Measurements from ENCODE around the gene RARB. TPM values are rescaled to one million over a fixed set of nuclear protein-coding genes. Genes with fewer than 3 reads are reported as not detected.

Gene RARB
- total RNA-seq, 1 experiment from 2014 or later: not detected

DNA sequence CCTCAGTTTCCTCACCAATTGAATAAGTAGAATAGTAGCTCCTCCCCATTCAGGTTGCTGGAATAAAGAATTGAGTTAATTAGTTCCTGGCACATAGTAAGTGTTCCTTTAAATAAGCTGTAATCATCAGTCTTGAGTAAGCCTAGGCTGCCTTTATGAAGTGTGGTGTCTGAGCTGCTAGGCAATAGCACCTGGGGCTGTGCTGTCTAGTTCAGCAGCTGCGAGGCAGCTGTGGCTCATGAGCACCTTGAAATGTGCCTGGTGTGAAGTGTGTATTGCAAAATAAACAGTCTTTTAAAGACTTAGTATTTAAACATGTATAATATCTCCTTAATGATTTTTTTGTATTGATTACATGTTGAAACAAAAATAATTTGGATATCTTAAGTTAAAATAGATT is 159.0 kb downstream of the RARB start:
- Histone ChIP-seq H3K9me2 (replicated peaks; ENCODE audit: low read length) (no peaks in the 10 kb centered on the region), H3K4me1 (ENCODE audit: insufficient read depth, low read length) (peaks cover 8% of the 10 kb centered on the region), H3K36me3 (ENCODE audit: low read depth, low read length) (no peaks in the 10 kb centered on the region), H3K79me2 (ENCODE audit: low read length) (no peaks in the 10 kb centered on the region), H3K9me3 (ENCODE audit: low read length) (no peaks in the 10 kb centered on the region), H3K27ac (ENCODE audit: low read length) (no peak overlapping the region), H3K27me3 (ENCODE audit: low read length) (no peaks in the 10 kb centered on the region), H3K9ac (ENCODE audit: low read length) (no peak overlapping the region), H3K4me3 (ENCODE audit: low read length) (no peak overlapping the region), H3K4me2 (ENCODE audit: low read length) (no peak overlapping the region), H4K20me1 (ENCODE audit: low read length) (no peaks in the 10 kb centered on the region), H2AFZ (ENCODE audit: low read length) (no peak overlapping the region), H3F3A (ENCODE audit: low read length, unreplicated experiment) (no peaks in the 10 kb centered on the region)
- TF ChIP-seq EZH2phosphoT487 (IDR thresholded peaks at IDR 0.05; ENCODE audit: borderline replicate concordance, low read length) (no peak), CTCF (conservative IDR thresholded peaks at IDR 0.05; ENCODE audit: low read depth, low read length) (no peak), EZH2 (IDR thresholded peaks at IDR 0.05; ENCODE audit: low read length, unreplicated experiment) (no peak)
- no TSS peak for BruUV-seq (replicated peaks)
- no peak for DNase-seq
- ATAC-seq: no peak
- intact Hi-C loops (cut with micrococcal nuclease): no loop called here
- ChIA-PET CTCF (no interaction called here), POLR2A (ENCODE audit: unreplicated experiment) (no interaction called here)

GRCh38 chr3:25587526-25587925 is 159.5 kb downstream of the RARB start:
- no peak for TF ChIP-seq EZH2phosphoT487 (IDR thresholded peaks at IDR 0.05; ENCODE audit: borderline replicate concordance, low read length)
- TF ChIP-seq CTCF (conservative IDR thresholded peaks at IDR 0.05; ENCODE audit: low read depth, low read length): no peak
- no peak for ATAC-seq
- no peaks in the 10 kb centered on the region for H3F3A ChIP-seq (ENCODE audit: low read length, unreplicated experiment)

GRCh38 chr3:25587975-25588374 is 159.9 kb downstream of the RARB start:
- ChIA-PET POLR2A (ENCODE audit: unreplicated experiment) (interaction anchor here (0.6 kb wide), 1 partner anchor 10 kb away, joined by 3 read pairs; no protein-coding TSS in a partner anchor), CTCF (no interaction called here)
- no peaks in the 10 kb centered on the region for H4K20me1 ChIP-seq (ENCODE audit: low read length)
- no peaks in the 10 kb centered on the region for H3K27me3 ChIP-seq (ENCODE audit: low read length)
- H2AFZ ChIP-seq (ENCODE audit: low read length): no peak overlapping the region
- intact Hi-C loops (cut with micrococcal nuclease): no loop called here
- H3K36me3 ChIP-seq (ENCODE audit: low read depth, low read length): no peaks in the 10 kb centered on the region
- no peaks in the 10 kb centered on the region for H3K9me3 ChIP-seq (ENCODE audit: low read length)
- no peak overlapping the region for H3K4me3 ChIP-seq (ENCODE audit: low read length)
- H3F3A ChIP-seq (ENCODE audit: low read length, unreplicated experiment): no peaks in the 10 kb centered on the region
- TF ChIP-seq EZH2 (IDR thresholded peaks at IDR 0.05; ENCODE audit: low read length, unreplicated experiment) (no peak), EZH2phosphoT487 (IDR thresholded peaks at IDR 0.05; ENCODE audit: borderline replicate concordance, low read length) (no peak), CTCF (conservative IDR thresholded peaks at IDR 0.05; ENCODE audit: low read depth, low read length) (no peak)
- no peak for DNase-seq
- no peaks in the 10 kb centered on the region for H3K4me1 ChIP-seq (ENCODE audit: insufficient read depth, low read length)
- no peak overlapping the region for H3K9ac ChIP-seq (ENCODE audit: low read length)
- ATAC-seq: no peak
- no peaks in the 10 kb centered on the region for H3K9me2 ChIP-seq (replicated peaks; ENCODE audit: low read length)
- H3K27ac ChIP-seq (ENCODE audit: low read length): no peak overlapping the region
- H3K4me2 ChIP-seq (ENCODE audit: low read length): no peak overlapping the region
- no peaks in the 10 kb centered on the region for H3K79me2 ChIP-seq (ENCODE audit: low read length)
- no TSS peak for BruUV-seq (replicated peaks)

More at GRCh38 chr3:25587526-25587925, 159.5 kb downstream of the RARB start:
- CTCF ChIA-PET: no interaction called here
- Histone ChIP-seq H3K4me2 (ENCODE audit: low read length) (no peak overlapping the region), H3K27ac (ENCODE audit: low read length) (no peak overlapping the region), H3K9me2 (replicated peaks; ENCODE audit: low read length) (no peaks in the 10 kb centered on the region), H3K9me3 (ENCODE audit: low read length) (no peaks in the 10 kb centered on the region), H3K9ac (ENCODE audit: low read length) (no peak overlapping the region), H2AFZ (ENCODE audit: low read length) (no peak overlapping the region), H3K79me2 (ENCODE audit: low read length) (no peaks in the 10 kb centered on the region), H3K27me3 (ENCODE audit: low read length) (no peaks in the 10 kb centered on the region), H3K36me3 (ENCODE audit: low read depth, low read length) (no peaks in the 10 kb centered on the region), H3K4me1 (ENCODE audit: insufficient read depth, low read length) (peaks cover 3% of the 10 kb centered on the region), H4K20me1 (ENCODE audit: low read length) (no peaks in the 10 kb centered on the region), H3K4me3 (ENCODE audit: low read length) (no peak overlapping the region)
- no TSS peak for BruUV-seq (replicated peaks)
- POLR2A ChIA-PET (ENCODE audit: unreplicated experiment): no interaction called here
- no peak for DNase-seq
- intact Hi-C loops (cut with micrococcal nuclease): no loop called here

Measured in PC-3 (cell line).